CD4-positive, alpha-beta T cell treated with Interferon alpha-2 for 1 hour (primary cell): ENCODE results near the gene SON.
"Not testable (repeated sequence)": the region's sequence is repeated elsewhere in the genome, so short reads cannot be mapped to it uniquely, and the experiment has no call there.

Experiments used
- DNase-seq, 2 donors: peaks; one replicate each; pipeline ENCODE4 v3.0.0-alpha.2; 2020 to 2022

The SON gene

DNA sequence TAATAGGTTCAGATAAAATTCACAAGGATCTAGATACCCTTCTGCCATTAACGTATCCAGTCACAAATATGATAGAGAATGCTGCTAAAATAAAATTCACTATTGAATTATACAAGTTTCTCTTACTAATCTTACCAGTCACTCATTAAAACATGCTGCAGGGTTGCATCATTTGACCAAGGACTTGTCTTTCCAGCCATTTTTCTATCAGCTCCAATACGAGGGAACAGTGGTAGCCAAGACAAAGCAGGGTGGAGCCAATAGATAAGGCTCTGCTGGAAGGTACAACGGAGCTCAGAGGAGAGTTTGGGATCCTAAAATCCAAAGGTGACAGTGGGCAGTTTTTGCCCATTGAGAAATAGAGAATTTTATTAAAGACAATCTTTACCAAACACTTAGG is 41.6 kb downstream of the SON start:
- no peak for DNase-seq

DNA sequence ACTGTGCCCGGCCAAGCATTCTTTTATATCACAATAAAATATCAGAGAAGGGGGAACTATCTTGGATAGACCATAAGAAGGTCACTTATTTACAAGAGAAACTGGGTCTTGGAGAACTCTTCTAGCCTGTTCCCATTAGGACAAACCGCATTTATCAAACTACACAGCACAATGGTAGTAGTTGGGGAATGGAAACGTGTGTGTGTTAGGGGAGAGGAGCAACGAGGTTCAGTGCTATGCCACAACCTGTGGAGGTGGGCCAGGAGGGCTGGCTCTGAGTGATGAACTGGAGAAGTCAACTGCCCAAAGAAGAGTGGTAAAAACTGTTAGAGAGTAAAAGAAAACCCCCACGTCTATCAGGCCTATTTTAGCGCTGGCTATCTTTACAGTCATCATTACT is 44.1 kb downstream of the SON start:
- DNase-seq, result no peak

DNA sequence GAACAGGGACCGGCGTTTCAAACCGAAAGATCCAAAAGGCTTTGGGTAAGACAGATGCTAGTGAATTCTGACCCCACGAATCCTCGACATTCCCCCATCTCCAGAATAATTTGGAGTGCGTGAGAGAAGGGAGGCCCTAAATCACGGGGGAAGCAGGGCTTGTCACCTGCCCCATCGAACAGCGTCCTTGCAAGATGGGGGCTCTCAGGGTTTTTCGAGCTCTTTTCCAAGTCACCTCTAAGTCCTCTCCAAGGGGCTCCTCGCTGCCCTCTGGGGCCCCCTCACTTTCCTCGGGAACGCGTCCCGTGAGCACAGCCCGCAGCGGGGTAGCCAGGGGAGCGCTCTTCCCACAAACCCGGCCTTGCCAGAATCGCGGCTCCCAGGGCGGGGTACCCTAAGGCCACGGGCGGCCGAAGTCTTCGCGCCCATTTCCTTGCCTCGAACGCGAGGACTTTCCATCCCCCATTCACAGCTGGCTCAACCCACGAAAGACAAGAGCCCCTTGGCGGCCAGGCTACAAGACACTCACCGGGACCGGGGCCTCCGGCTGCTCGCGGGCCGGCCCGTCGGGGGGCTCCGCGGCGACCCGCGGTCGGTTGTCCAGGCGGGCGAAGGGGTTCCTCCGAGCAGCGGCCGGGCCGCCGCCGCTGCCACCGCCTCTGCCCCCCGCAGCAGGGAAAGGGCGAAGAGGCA is 45.1 kb downstream of the SON start:
- peak in 1 of 2 donors; percentile 4 for DNase-seq

DNA sequence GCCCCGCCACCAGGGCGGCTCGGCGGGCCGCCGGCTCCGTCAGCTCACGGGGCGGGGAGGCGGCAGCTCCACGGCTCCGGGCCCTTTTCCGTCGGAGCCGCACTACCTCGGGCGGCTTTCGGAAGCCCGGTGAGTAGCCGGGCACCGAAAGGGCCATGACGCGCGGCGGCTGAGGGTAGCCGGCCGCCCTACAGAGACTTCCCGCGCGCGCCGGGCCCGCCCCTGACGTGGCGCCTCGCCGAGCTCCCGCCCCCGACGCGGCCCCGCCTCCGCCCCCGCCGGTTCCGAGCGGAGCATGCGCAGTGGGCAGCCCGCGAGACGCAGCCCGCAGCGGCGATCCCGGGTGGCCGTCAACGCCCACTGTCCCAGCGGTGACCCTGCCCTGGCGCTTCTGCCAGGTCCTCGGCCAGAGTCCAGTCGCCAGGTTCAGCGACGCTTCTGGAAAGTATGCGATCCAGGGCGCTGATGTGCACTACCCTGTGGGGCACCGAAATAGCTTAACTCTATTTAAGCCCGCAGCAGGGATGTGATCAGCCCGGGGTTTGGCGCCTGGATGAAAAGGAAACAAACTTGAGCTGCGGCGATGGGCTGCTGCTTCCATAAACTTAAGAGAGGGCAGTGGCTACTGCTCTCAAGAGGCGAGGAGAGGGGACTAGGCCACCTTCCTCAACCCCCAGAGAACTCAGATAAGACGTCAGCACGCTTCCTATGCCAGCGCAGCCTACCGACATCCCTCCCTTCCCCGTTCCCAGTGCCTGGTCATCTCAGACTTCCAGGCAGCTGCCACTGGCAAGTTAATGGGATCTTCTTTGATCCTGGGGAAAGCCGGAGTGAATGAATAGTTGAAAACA is 45.9 kb downstream of the SON start, which contains the start of gene DONSON:
Gene DONSON, minus strand, starts transcription at position 200 of the 851 bp plus-strand sequence. Its CDS starts 43 bp downstream, at position 157.
- DNase-seq, result peak; percentile 85 to 91

DNA sequence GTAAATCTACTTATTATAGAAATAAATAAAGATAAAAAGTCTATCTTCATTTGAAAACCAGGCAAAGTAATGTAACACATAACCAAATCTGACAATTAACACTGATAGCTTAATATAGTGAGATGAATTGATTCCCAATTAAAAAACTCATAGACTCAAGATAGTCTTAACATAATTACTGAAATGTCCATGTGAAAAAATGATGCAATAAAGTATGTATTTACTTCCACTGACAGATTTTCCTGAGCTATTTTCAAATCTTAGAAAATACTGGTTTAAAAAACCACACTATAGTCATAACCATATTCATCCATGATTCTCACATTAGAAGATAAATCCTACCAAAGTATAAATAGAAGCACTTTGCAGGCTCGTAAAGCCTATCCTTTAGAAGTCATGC is 55.2 kb downstream of the SON start:
- DNase-seq, result no peak

DNA sequence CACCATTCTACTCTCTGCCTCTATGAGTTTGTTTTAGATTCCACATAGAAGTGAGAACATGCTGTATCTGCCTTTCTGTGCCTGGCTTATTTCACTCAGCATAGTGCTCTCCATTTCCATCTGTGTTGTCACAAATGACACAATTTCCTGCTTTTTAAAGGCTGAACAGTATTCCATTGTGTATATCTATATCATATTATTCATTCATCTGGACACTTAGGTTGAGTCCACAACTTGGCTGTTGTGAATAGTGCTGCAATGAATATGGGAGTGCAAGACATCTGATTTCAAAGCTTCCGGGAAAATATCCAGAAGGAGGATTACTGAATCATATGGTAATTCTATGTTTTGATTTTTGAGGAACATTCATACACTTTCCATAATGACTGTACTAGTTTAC is 65.7 kb downstream of the SON start:
- DNase-seq, result no peak

DNA sequence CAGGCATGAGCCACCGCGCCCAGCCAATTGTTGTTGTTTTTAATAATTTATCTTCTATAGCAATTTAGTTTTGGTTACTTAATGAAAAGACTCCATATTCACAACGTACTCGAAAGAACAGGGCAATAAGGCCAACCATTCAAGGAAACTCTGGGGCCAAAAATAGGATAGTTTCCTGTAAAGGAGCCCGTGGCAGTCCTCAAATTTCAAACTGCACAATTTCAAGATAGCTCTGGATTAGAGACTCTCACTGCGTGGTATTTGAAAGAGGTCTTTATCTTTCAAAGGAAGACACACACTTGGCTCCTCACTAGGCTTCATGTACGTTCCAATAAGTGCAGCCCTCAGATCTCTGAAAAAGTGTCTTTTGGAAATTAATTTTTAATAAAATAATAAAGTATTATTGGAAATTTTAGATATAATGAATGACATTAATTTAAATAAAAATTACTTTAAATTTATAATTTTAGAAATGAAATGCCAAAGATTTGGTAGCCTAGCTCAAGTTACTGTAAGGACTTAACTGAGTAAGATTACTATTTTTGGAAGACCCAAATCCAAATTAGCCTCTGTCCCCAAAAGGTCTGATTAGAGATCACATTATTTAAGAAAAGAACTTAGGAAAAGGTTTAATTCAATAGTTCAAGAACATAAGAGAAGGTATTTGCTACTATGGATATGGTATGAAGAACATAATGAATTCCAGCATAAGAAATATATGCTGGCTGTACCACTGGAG is 68.3 kb downstream of the SON start:
- DNase-seq, result no peak

DNA sequence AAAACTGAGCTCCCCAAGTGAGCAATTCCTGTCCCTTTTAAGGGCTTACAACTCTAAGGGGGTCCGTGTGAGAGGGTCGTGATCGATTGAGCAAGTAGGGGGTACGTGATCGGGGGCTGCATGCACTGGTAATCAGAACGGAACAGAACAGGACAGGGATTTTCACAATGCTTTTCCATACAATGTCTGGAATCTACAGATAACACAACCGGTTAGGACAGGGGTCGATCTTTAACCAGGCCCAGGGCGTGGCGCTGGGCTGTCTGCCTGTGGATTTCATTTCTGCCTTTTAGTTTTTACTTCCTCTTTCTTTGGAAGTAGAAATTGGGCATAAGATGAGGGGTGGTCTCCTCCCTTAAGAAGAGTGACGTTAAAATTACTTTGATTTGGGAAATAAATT is 74.7 kb downstream of the SON start:
- DNase-seq, result not testable (repeated sequence)

DNA sequence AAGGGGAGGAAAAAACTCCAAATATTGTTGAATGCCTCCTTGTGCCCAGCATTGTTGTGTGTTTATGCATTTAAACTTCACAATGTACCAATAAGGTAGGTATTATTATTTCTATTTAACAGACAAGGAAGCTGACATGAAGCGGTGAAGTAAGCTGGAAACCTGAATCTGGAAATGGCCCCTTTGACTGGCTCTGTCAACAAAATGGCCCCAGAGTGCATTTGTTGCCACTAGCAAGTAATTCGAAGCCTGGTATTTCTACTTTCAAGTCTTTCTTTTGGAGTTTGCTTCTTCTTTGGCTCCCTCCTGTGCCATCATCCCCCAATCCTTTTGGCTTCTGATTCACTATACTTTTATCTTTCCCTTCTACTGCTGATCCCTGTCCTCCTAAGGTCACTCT is 75.6 kb downstream of the SON start:
- no peak for DNase-seq

DNA sequence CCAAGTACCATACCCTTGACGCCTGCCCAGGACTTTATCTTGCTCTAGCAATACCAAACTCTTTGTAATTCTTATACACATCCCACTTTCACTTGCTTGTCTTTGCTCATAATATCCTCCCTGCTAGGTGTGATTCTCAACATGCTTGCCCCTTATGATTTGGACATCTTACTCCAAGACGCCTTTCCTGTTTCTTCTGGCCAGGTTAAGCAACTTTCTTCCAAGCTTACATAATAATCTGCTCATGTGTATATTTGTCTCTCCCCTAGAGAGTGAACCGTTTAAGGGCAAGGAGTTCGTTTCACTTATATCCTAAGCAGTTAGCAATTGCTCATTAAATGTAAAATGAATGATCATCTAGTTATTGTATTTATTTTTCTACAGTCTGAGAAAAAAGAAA is 76.9 kb downstream of the SON start:
- DNase-seq, result no peak

DNA sequence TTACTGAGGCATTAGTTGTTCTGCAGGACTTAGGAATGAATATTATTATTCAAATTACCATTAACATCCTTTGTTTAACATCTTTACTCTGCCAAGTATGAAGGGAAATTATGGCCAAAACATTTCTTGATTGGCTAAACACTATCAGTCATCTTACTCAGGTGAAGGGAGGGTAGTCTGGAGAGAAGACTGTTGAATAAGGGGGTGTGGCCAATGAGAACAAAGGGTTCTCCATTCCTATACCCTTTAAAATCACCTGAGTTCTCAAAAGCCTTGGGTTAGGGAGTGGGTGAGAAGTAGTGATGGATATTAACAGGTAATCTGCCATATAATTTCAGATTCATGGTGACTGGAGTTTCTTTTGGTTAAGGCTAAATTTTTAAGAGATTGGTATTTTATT is 79.4 kb downstream of the SON start:
- no peak for DNase-seq

DNA sequence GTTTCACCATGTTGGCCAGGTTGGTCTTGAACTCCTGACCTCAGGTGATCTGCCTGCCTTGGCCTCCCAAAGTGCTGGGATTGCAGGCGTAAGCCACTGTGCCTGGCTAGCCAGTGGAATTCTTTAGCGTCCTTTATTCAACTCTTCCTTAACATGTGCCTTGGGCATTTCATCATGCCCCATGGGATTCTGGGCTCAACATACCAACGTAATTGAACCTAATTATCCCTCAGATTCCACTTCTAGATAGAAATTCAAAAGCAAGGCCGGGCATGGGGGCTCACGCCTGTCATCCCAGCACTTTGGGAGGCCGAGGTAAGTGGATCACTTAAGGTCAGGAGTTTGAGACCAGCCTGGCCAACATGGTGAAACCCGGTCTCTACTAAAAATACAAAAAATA is 83.3 kb downstream of the SON start:
- not testable (repeated sequence) for DNase-seq
